Measurements from ENCODE around the gene SLC24A1. TPM values are rescaled to one million over a fixed set of nuclear protein-coding genes. Genes with fewer than 3 reads are reported as not detected.

SLC24A1 gene
- total RNA-seq, 1 donor from 2014 or later: 10.3 TPM

DNA sequence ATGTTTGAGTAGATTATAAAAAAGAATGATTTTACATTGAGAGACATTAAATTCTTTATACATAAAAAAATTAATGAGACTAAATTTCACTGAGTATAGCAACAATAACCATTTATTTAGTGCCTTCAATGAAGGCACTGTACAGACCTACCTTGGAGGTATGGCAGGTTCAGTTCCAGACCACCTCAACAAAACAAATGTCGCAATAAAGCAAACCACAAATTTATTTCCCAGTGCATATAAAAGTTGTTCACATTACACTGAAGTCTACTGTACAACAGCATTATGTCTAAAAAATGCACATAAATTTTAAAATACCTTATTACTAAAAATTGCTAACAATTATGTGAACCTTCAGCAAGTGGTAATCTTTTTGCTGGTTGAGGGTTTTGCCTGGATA is 58.8 kb downstream of the SLC24A1 start:
- no peak overlapping the region for H3K27ac ChIP-seq (ENCODE audit: low read depth, low read length)
- no peaks in the 10 kb centered on the region for H3K9me3 ChIP-seq (ENCODE audit: insufficient read depth, low read depth, low read length)
- Mint-ChIP-seq H3K4me3 (ENCODE audit: unreplicated experiment) (no peak overlapping the region), H3K4me1 (ENCODE audit: low read depth, unreplicated experiment) (no peaks in the 10 kb centered on the region), H3K27me3 (ENCODE audit: low read depth, unreplicated experiment) (no peaks in the 10 kb centered on the region), H3K9me3 (ENCODE audit: unreplicated experiment) (peaks cover 7% of the 10 kb centered on the region), H3K27ac (ENCODE audit: unreplicated experiment) (no peak overlapping the region), H3K36me3 (ENCODE audit: low read depth, unreplicated experiment) (peaks cover 2% of the 10 kb centered on the region)
- no peak for FAIRE-seq
- no peak overlapping the region for H3K9ac ChIP-seq (ENCODE audit: low read length)
- H3K4me2 ChIP-seq (ENCODE audit: low read length): no peak overlapping the region
- TF ChIP-seq EZH2 (IDR thresholded peaks at IDR 0.05; ENCODE audit: insufficient read depth, low read length): no peak
- H3K4me1 ChIP-seq (ENCODE audit: insufficient read depth, low read length): no peaks in the 10 kb centered on the region
- H3K27me3 ChIP-seq (ENCODE audit: insufficient read depth, low read length): no peaks in the 10 kb centered on the region
- no peaks in the 10 kb centered on the region for H3K79me2 ChIP-seq (ENCODE audit: insufficient read depth, low read length)
- H4K20me1 ChIP-seq (ENCODE audit: insufficient read depth, low read length): no peaks in the 10 kb centered on the region
- H2AFZ ChIP-seq (ENCODE audit: low read depth, low read length): no peak overlapping the region
- no peak for DNase-seq (ENCODE audit: low read depth)
- H3K4me3 ChIP-seq (ENCODE audit: insufficient read depth, low read depth, low read length): no peak overlapping the region
- H3K36me3 ChIP-seq (ENCODE audit: insufficient read depth, low read length): no peaks in the 10 kb centered on the region

- FAIRE-seq: no peak
These were observed 60.7 kb downstream of the SLC24A1 start for GRCh38 chr15:65682404-65682911.

GRCh38 chr15:65688462-65688861 is 66.7 kb downstream of the SLC24A1 start:
- H3K9ac ChIP-seq (ENCODE audit: low read length): no peak overlapping the region
- H3K4me1 ChIP-seq (ENCODE audit: insufficient read depth, low read length): no peaks in the 10 kb centered on the region
- peaks cover 22% of the 10 kb centered on the region for H3K36me3 Mint-ChIP-seq (ENCODE audit: low read depth, unreplicated experiment)
- H2AFZ ChIP-seq (ENCODE audit: low read depth, low read length): no peak overlapping the region
- TF ChIP-seq EZH2 (IDR thresholded peaks at IDR 0.05; ENCODE audit: insufficient read depth, low read length) (no peak), CTCF (IDR thresholded peaks at IDR 0.05; ENCODE audit: insufficient read depth, low read depth, low read length) (no peak)
- peaks cover 14% of the 10 kb centered on the region for H3K36me3 ChIP-seq (ENCODE audit: insufficient read depth, low read length)
- no peak for DNase-seq (ENCODE audit: low read depth)
- no peak for FAIRE-seq
- no peaks in the 10 kb centered on the region for H3K79me2 ChIP-seq (ENCODE audit: insufficient read depth, low read length)
- H3K4me3 Mint-ChIP-seq (ENCODE audit: unreplicated experiment): no peak overlapping the region
- no peak overlapping the region for H3K4me2 ChIP-seq (ENCODE audit: low read length)
- H3K9me3 ChIP-seq (ENCODE audit: insufficient read depth, low read depth, low read length): no peaks in the 10 kb centered on the region
- no peak overlapping the region for H3K27ac Mint-ChIP-seq (ENCODE audit: unreplicated experiment)
- H3K9me3 Mint-ChIP-seq (ENCODE audit: unreplicated experiment): peaks cover 2% of the 10 kb centered on the region
- no peaks in the 10 kb centered on the region for H4K20me1 ChIP-seq (ENCODE audit: insufficient read depth, low read length)
- H3K27me3 Mint-ChIP-seq (ENCODE audit: low read depth, unreplicated experiment): no peaks in the 10 kb centered on the region
- H3K4me1 Mint-ChIP-seq (ENCODE audit: low read depth, unreplicated experiment): no peaks in the 10 kb centered on the region
- H3K27ac ChIP-seq (ENCODE audit: low read depth, low read length): no peak overlapping the region
- no peak overlapping the region for H3K4me3 ChIP-seq (ENCODE audit: insufficient read depth, low read depth, low read length)
- no peaks in the 10 kb centered on the region for H3K27me3 ChIP-seq (ENCODE audit: insufficient read depth, low read length)

More at GRCh38 chr15:65682404-65682911, 60.7 kb downstream of the SLC24A1 start:
- H3K4me3 ChIP-seq (ENCODE audit: insufficient read depth, low read depth, low read length): no peak overlapping the region
- H3K27me3 Mint-ChIP-seq (ENCODE audit: low read depth, unreplicated experiment): no peaks in the 10 kb centered on the region
- H3K4me1 ChIP-seq (ENCODE audit: insufficient read depth, low read length): no peaks in the 10 kb centered on the region
- no peak for DNase-seq (ENCODE audit: low read depth)
- no peaks in the 10 kb centered on the region for H3K79me2 ChIP-seq (ENCODE audit: insufficient read depth, low read length)
- H3K9me3 ChIP-seq (ENCODE audit: insufficient read depth, low read depth, low read length): no peaks in the 10 kb centered on the region
- H3K27ac Mint-ChIP-seq (ENCODE audit: unreplicated experiment): no peak overlapping the region
- no peaks in the 10 kb centered on the region for H3K4me1 Mint-ChIP-seq (ENCODE audit: low read depth, unreplicated experiment)
- no peak overlapping the region for H3K9ac ChIP-seq (ENCODE audit: low read length)
- H3K4me3 Mint-ChIP-seq (ENCODE audit: unreplicated experiment): no peak overlapping the region
- H3K27me3 ChIP-seq (ENCODE audit: insufficient read depth, low read length): no peaks in the 10 kb centered on the region
- no peak overlapping the region for H2AFZ ChIP-seq (ENCODE audit: low read depth, low read length)
- H3K36me3 ChIP-seq (ENCODE audit: insufficient read depth, low read length): no peaks in the 10 kb centered on the region
- no peak overlapping the region for H3K4me2 ChIP-seq (ENCODE audit: low read length)
- TF ChIP-seq EZH2 (IDR thresholded peaks at IDR 0.05; ENCODE audit: insufficient read depth, low read length): no peak
- no peak for TF ChIP-seq CTCF (IDR thresholded peaks at IDR 0.05; ENCODE audit: insufficient read depth, low read depth, low read length)
- peaks cover 11% of the 10 kb centered on the region for H3K36me3 Mint-ChIP-seq (ENCODE audit: low read depth, unreplicated experiment)
- no peaks in the 10 kb centered on the region for H4K20me1 ChIP-seq (ENCODE audit: insufficient read depth, low read length)
- peaks cover 7% of the 10 kb centered on the region for H3K9me3 Mint-ChIP-seq (ENCODE audit: unreplicated experiment)
- no peak overlapping the region for H3K27ac ChIP-seq (ENCODE audit: low read depth, low read length)

Data from astrocyte (in vitro differentiated cells and primary cell).